Endothelial cell of umbilical vein (primary cell): ENCODE results near the gene TFRC. TPM values are rescaled to one million over a fixed set of nuclear protein-coding genes. Genes with fewer than 3 reads are reported as not detected.

Source experiments
- BruUV-seq: library from RNA; stranded (reverse); fragments of 400-500 nt; replicated peaks from 2 replicates; lab custom pipeline; 2021; lab: Mats Ljungman, UMichigan
- CTCF ChIA-PET: fragments of 300-600, 350-600 bp; sonication (Branson Sonifier 250); formaldehyde crosslinking; loops from one replicate; lab custom pipeline; 2021; ENCODE audit warnings: antibody characterized with exemption, inconsistent platforms; lab: Charles Lee
- POLR2A ChIA-PET: fragments of 300-600, 350-600 bp; sonication (Branson Sonifier 250); formaldehyde crosslinking; loops from one replicate; lab custom pipeline; 2021; ENCODE audit warnings: antibody characterized with exemption, inconsistent platforms; lab: Charles Lee
- DNase-seq: peaks from one replicate; pipeline ENCODE4 v3.0.0-alpha.2; 2011; ENCODE audit warnings: low read depth, low spot score
- FAIRE-seq: peaks from 2 replicates; lab custom pipeline; 2011; peaks lifted over from hg19 to GRCh38; lab: Jason Lieb, UNC
- H2AFZ ChIP-seq: 2 replicates; pipeline ENCODE4 v1.6.0; 2012; ENCODE audit warnings: low read depth, low read length, control low read depth, inconsistent platforms
- H3K27ac ChIP-seq: 2 replicates; pipeline ENCODE4 v1.5.1; 2011; ENCODE audit warnings: low read depth, mild to moderate bottlenecking, control low read depth, low read length, moderate library complexity; ENCODE audit not compliant: insufficient read depth
- H3K27me3 ChIP-seq, 2 experiments: 2 replicates each; pipeline versions ENCODE4 v1.6.0 to v1.6.1; 2011; ENCODE audit warnings: low read length in 2 of 2, mixed read lengths in 1 of 2; ENCODE audit not compliant: control insufficient read depth in 2 of 2, insufficient read depth in 2 of 2
- H3K36me3 ChIP-seq, 2 experiments: 2 replicates in 1 of 2; 3 replicates in 1 of 2; pipeline ENCODE4 v1.5.1; 2011; ENCODE audit warnings: low read length in 2 of 2, mild to moderate bottlenecking in 1 of 2, moderate library complexity in 1 of 2; ENCODE audit not compliant: control insufficient read depth in 2 of 2, insufficient read depth in 2 of 2; ENCODE audit errors: extremely low read depth in 1 of 2
- H3K4me1 ChIP-seq: 3 replicates; pipeline ENCODE4 v1.5.1; 2011; ENCODE audit warnings: mild to moderate bottlenecking, low read length; ENCODE audit not compliant: control insufficient read depth, insufficient read depth; ENCODE audit errors: extremely low read depth
- H3K4me2 ChIP-seq: 2 replicates; pipeline ENCODE4 v1.6.1; 2011; ENCODE audit warnings: low read length, control low read depth, mixed read lengths; ENCODE audit not compliant: insufficient read depth
- H3K4me3 ChIP-seq, 3 experiments: fragments of 200-600 bp in 1 of 3; sonication (generic), shearing (Covaris generic) in 1 of 3; replicated peaks in 1 of 3; 2 replicates each; pipeline ENCODE4 v1.5.1; 2011 to 2016; ENCODE audit warnings: control low read depth in 3 of 3, low read length in 3 of 3, mild to moderate bottlenecking in 2 of 3, inconsistent platforms in 1 of 3, low read depth in 1 of 3, moderate library complexity in 1 of 3; ENCODE audit not compliant: insufficient read depth in 1 of 3
- H3K79me2 ChIP-seq: 2 replicates; pipeline ENCODE4 v1.6.0; 2012; ENCODE audit warnings: low read length, inconsistent platforms; ENCODE audit not compliant: control insufficient read depth, insufficient read depth
- H3K9ac ChIP-seq: replicated peaks from 2 replicates; pipeline ENCODE3; 2011; ENCODE audit warnings: low read length, control low read depth; ENCODE audit not compliant: insufficient read depth; ENCODE audit errors: extremely low read depth
- H3K9me1 ChIP-seq: replicated peaks from 3 replicates; pipeline ENCODE4 v1.6.0; 2011; ENCODE audit warnings: mild to moderate bottlenecking, low read length; ENCODE audit not compliant: control insufficient read depth, insufficient read depth; ENCODE audit errors: extremely low read depth
- H3K9me3 ChIP-seq: replicated peaks from 2 replicates; pipeline ENCODE4 v1.5.1; 2012; ENCODE audit warnings: low read length, inconsistent platforms; ENCODE audit not compliant: control insufficient read depth, insufficient read depth
- H4K20me1 ChIP-seq: replicated peaks from 2 replicates; pipeline ENCODE3; 2011; ENCODE audit warnings: mild to moderate bottlenecking, low read length; ENCODE audit not compliant: control insufficient read depth, insufficient read depth; ENCODE audit errors: extremely low read depth
- EZH2 ChIP-seq: IDR thresholded peaks from 2 replicates; pipeline ENCODE4 v1.6.1; 2012; ENCODE audit warnings: borderline replicate concordance, low read depth, mild to moderate bottlenecking, moderate library complexity, low read length, inconsistent platforms; ENCODE audit not compliant: severe bottlenecking
- FOS ChIP-seq: IDR thresholded peaks from 2 replicates; pipeline ENCODE4 v1.6.1; 2011; ENCODE audit warnings: mild to moderate bottlenecking, low read length, moderate library complexity, borderline replicate concordance; ENCODE audit not compliant: insufficient read depth
- GATA2 ChIP-seq: IDR thresholded peaks from 2 replicates; pipeline ENCODE4 v1.7.0; 2011; ENCODE audit warnings: low read depth, mild to moderate bottlenecking, moderate library complexity, mixed read lengths, low read length; ENCODE audit not compliant: insufficient read length, insufficient read depth
- JUN ChIP-seq: IDR thresholded peaks from 2 replicates; pipeline ENCODE4 v1.6.1; 2011; ENCODE audit warnings: borderline replicate concordance, low read depth; ENCODE audit not compliant: insufficient read length, insufficient read depth
- MAX ChIP-seq: IDR thresholded peaks from 2 replicates; pipeline ENCODE4 v1.6.1; 2011; ENCODE audit not compliant: insufficient read depth, insufficient read length
- MYC ChIP-seq: IDR thresholded peaks from one replicate; pipeline ENCODE4 v1.6.1; 2011; ENCODE audit warnings: mild to moderate bottlenecking, low read depth, low read length
- POLR2A ChIP-seq: IDR thresholded peaks from 2 replicates; pipeline ENCODE4 v1.6.1; 2012; ENCODE audit warnings: low read depth, mild to moderate bottlenecking, control low read depth, low read length
- POLR2AphosphoS5 ChIP-seq: IDR thresholded peaks from 2 replicates; pipeline ENCODE4 v1.6.1; 2012; ENCODE audit warnings: low read depth, mild to moderate bottlenecking, control low read depth, low read length, moderate library complexity; ENCODE audit not compliant: insufficient read depth
- dilution Hi-C: fragments of 300-500 bp; cut with MboI; formaldehyde crosslinking; loops from one replicate; pipeline ENCODE4 v1.15.0; 2019; ENCODE audit warnings: low sequenced_read_pairs; ENCODE audit not compliant: extremely low pct_ligation_motif_present
- intact Hi-C: fragments of 100-400 bp; cut with micrococcal nuclease; formaldehyde crosslinking; loops from one replicate; pipeline ENCODE4 v1.10.0; 2022
- polyA plus RNA-seq, 4 experiments: library from polyadenylated mRNA; depleted of rRNA in 3 of 4; stranded (reverse) in 3 of 4; unstranded in 1 of 4; fragments of >200 nt; gene quantifications; 2 replicates each; pipeline versions ENCODE4 v1.2.1 to v1.2.3, GENCODE V29; 2011 to 2012; ENCODE audit warnings: missing spikeins in 1 of 4
- total RNA-seq: library from RNA; stranded (reverse); gene quantifications from 2 replicates; pipeline ENCODE4 v1.2.3, GENCODE V29; 2021
- TF ChIP-seq, protein P1 (sequence below), 2 donors: IDR thresholded peaks; 1 replicate in 1 of 2; 2 replicates in 1 of 2; pipeline ENCODE4 v1.5.1; 2011; ENCODE audit warnings: low read length in 2 of 2, mild to moderate bottlenecking in 2 of 2, moderate library complexity in 2 of 2, control low read depth in 1 of 2, inconsistent platforms in 1 of 2, low read depth in 1 of 2; ENCODE audit not compliant: insufficient read depth in 1 of 2; ENCODE audit errors: extremely low read depth in 1 of 2

TFRC gene
- total and polyA plus RNA-seq, 2 donors (not counting 3 experiments of a cell fraction or from before 2014, with no cell fraction given) = 14.1 to 69.6 TPM

DNA sequence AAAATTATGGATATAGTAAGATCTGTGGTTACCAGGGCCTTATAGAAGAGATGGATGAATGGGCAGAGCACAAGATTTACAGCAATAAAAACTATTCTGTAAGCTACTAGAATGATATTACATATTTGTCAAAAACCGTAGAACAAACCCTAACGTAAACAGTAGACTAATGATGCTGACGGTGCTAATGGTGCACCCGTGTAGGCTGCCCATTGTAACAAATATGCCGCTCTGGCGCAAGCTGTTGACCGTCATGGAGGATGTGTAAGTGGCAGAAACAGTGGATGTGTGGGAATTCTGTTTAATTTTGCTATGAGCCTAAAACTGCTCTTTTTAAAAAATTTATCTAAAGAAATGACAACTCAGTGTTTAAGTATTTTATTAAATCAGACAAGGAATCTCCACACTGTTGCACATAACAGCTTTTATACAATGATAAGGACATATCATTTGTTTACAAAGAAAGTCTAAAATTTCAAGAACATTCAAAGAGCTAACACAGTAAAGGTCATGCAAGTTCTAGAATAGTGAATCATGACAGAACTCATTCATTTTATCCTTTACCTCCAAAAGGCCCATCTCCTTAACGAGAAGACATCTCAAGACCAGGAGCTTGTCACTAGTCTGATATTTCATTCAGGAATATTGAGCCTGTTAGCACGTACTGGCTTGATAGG lies 32.8 kb downstream of the TFRC start:
- no TSS peak for BruUV-seq
- POLR2A ChIA-PET = no interaction called here
- dilution Hi-C loops (no loop called here), intact Hi-C loops (no loop called here)
- Histone ChIP-seq H3K27ac (no peak overlapping the region), H3K4me1 (no peaks in the 10 kb centered on the region), H3K4me3 (no peak overlapping the region), H3K36me3 (peaks cover 2 to 11% of the 10 kb centered on the region in 2 experiments), H2AFZ (no peak overlapping the region), H3K9ac (no peak overlapping the region), H3K79me2 (no peaks in the 10 kb centered on the region), H3K4me2 (no peak overlapping the region), H3K9me1 (no peaks in the 10 kb centered on the region), H3K27me3 (no peaks in the 10 kb centered on the region), H4K20me1 (no peaks in the 10 kb centered on the region), H3K9me3 (no peaks in the 10 kb centered on the region)
- FAIRE-seq = peak; percentile 42
- CTCF ChIA-PET = interaction anchor here (0.8 to 1.3 kb wide), 4 partner anchors 11 to 132 kb away, joined by 3 read pairs; no protein-coding TSS in a partner anchor
- TF ChIP-seq, protein P1, sequence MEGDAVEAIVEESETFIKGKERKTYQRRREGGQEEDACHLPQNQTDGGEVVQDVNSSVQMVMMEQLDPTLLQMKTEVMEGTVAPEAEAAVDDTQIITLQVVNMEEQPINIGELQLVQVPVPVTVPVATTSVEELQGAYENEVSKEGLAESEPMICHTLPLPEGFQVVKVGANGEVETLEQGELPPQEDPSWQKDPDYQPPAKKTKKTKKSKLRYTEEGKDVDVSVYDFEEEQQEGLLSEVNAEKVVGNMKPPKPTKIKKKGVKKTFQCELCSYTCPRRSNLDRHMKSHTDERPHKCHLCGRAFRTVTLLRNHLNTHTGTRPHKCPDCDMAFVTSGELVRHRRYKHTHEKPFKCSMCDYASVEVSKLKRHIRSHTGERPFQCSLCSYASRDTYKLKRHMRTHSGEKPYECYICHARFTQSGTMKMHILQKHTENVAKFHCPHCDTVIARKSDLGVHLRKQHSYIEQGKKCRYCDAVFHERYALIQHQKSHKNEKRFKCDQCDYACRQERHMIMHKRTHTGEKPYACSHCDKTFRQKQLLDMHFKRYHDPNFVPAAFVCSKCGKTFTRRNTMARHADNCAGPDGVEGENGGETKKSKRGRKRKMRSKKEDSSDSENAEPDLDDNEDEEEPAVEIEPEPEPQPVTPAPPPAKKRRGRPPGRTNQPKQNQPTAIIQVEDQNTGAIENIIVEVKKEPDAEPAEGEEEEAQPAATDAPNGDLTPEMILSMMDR (IDR thresholded peaks at IDR 0.05; ENCODE audit: extremely low read depth in 1 of 2, insufficient read depth in 1 of 2, low read depth in 1 of 2, low read length in 2 of 2) = no peak
- TF ChIP-seq MYC = no peak
- DNase-seq = no peak

- DNase-seq (no peak), FAIRE-seq (no peak)
- H3K79me2 ChIP-seq = no peaks in the 10 kb centered on the region
- H3K27ac ChIP-seq = no peak overlapping the region
- H3K4me2 ChIP-seq = no peak overlapping the region
- no peak overlapping the region for H3K4me3 ChIP-seq
- BruUV-seq = no TSS peak
- TF ChIP-seq FOS (no peak), GATA2 (no peak), MYC (no peak), POLR2A (no peak), JUN (no peak), EZH2 (no peak), MAX (no peak), POLR2AphosphoS5 (no peak)
- TF ChIP-seq, protein P1 (IDR thresholded peaks at IDR 0.05; ENCODE audit: extremely low read depth in 1 of 2, insufficient read depth in 1 of 2, low read depth in 1 of 2, low read length in 2 of 2) = no peak
- H2AFZ ChIP-seq = no peak overlapping the region
- CTCF ChIA-PET = interaction anchor here (0.9 to 1.8 kb wide), 5 partner anchors 10 to 91 kb away, joined by 3 to 4 read pairs (median 3); no protein-coding TSS in a partner anchor
- H3K9me1 ChIP-seq = no peaks in the 10 kb centered on the region
- dilution Hi-C loops (no loop called here), intact Hi-C loops (no loop called here)
- H4K20me1 ChIP-seq = no peaks in the 10 kb centered on the region
- POLR2A ChIA-PET = no interaction called here
- no peaks in the 10 kb centered on the region for H3K4me1 ChIP-seq
- no peaks in the 10 kb centered on the region for H3K9me3 ChIP-seq
- no peak overlapping the region for H3K9ac ChIP-seq
- H3K36me3 ChIP-seq = peaks cover 2 to 11% of the 10 kb centered on the region in 2 experiments
- no peaks in the 10 kb centered on the region for H3K27me3 ChIP-seq
These were observed 34.4 kb downstream of the TFRC start for GRCh38 chr3:196047391-196048030.
